HG03469 (cell line): ENCODE data around the gene RPS4Y1.

Source experiments
- ATAC-seq: cut with Tn5 transposase; IDR thresholded peaks from one replicate; pipeline ENCODE4 v1.9.1; 2021; ENCODE audit warnings: mild to moderate bottlenecking, moderate library complexity, moderate number of reproducible peaks; ENCODE audit not compliant: unreplicated experiment

Gene RPS4Y1

GRCh38 chrY:2874211-2874610 is 32.8 kb downstream of the RPS4Y1 start:
- ATAC-seq: no peak

- ATAC-seq: no peak
Measured at GRCh38 chrY:2883561-2883960, 42.2 kb downstream of the RPS4Y1 start.

DNA sequence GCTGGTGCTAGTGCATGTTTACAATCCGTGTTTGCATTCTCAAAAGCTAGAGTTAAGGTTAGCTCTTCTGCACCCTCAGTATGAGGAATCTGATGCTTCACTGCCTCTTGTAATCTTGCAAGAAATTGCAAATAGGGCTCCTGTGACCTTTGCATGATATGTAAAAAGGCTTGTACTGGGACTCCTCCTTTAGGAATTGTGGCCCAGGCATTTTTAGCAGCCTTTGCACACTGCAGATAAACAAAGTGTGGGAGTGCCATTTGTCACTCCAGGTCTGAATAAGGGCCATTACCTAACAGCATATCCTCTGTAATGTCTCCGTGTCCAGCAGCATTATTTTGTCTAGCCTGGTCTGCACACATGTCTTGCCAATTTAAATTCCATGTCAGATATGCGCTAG is 44.5 kb downstream of the RPS4Y1 start:
- ATAC-seq: no peak

DNA sequence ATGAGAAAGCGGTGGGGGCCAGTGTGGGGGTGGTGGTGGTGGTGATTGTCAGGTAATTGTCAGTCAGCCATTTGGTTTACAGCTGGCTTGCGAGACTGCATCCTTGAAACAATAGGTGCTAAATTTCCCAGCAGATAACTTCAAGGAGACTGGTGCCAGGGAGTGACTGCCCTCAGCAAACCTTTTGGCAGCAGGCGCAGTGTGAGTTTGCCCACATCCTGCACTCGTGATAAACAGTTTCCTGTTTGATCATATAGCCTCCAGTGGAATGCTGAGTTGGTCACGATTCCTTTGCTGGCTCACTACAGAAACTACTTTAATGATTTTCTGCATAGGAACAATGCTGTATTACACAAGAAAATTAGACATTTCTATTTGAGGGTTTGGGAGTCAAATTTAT is 46.0 kb downstream of the RPS4Y1 start:
- ATAC-seq: no peak

- ATAC-seq: peak; percentile 71
Measured at GRCh38 chrY:2887955-2888354, 46.6 kb downstream of the RPS4Y1 start.

GRCh38 chrY:2893471-2893870 is 52.1 kb downstream of the RPS4Y1 start:
- ATAC-seq: no peak

DNA sequence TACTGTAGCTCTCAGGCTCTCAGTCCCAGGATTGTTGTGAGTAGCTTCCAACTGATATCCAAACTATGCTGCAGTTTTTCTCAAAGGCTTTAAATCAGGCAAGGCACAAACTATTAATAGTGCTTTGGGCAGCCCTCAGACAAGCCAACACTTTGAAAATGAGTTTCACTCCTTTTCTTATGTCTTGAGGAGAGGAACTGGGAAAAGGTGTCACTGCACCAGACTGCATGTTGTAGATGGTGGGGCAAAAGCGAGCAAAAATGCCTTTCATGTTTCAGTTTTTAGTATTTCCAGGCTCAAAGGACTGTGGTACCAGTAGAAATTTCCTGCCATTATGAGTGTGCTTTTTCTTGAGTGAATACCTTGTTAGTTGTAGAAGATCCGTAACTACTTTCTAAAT is 54.6 kb downstream of the RPS4Y1 start:
- ATAC-seq: peak; percentile 52

GRCh38 chrY:2907356-2907755 is 66.0 kb downstream of the RPS4Y1 start:
- ATAC-seq: no peak

DNA sequence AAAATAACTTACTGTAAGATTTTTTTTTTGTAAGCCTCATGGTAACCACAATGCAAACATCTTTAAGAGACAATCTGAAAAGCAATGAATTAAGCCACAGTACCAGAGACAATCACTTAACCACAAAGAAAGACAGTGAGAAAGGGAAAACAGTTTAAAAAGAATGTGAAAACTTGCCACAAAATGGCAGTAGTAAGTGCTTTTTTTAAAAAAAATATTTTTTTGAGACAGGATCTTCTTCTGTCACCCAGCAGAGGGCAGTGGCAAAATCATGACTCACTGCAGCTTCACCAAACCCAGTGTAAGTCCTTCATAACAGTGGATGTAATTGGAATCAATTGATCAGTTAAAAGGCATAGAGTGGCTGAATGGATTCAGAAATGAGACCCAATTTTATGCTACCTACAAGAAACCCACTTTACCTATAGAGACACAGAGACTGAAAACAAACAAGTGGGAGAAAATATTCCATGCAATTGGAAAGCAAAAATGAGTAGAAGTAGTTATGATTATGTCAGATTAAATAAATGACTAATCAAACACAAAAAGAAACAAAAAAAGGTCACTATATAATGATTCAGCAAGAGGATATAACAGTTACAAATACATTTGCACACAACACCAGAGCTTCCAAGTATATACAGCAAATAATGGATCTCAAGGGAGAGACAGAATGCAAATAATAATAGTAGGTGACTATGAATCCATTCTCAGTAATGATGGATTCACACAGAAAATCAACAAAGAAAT is 71.8 kb downstream of the RPS4Y1 start:
- ATAC-seq: no peak
